Erythroblast (primary cell): ENCODE measurements around the gene UPK1B.
"Not testable (repeated sequence)": the region's sequence is repeated elsewhere in the genome, so short reads cannot be mapped to it uniquely, and the experiment has no call there.

Experiments
- GATA1 ChIP-seq: IDR thresholded peaks from 2 replicates; pipeline ENCODE4 v1.6.1; 2011; ENCODE audit warnings: low read depth, mild to moderate bottlenecking, control low read depth, low read length, moderate library complexity
- POLR2A ChIP-seq: IDR thresholded peaks from 2 replicates; pipeline ENCODE4 v1.6.1; 2011; ENCODE audit warnings: mild to moderate bottlenecking, low read length

GRCh38 chr3:119130291-119130690 lies 43.1 kb upstream of the UPK1B start:
- TF ChIP-seq POLR2A, GATA1: not testable (repeated sequence)
